SK-N-SH (cell line): ENCODE data around the gene SLC25A46.

Experiments used
- CTCF ChIP-seq: fragments of 200-600 bp; sonication (generic); IDR thresholded peaks from 2 replicates; pipeline ENCODE4 v1.6.1; 2017; ENCODE audit warnings: antibody characterized with exemption, mild to moderate bottlenecking, moderate library complexity
- EP300 ChIP-seq, 2 experiments: IDR thresholded peaks; 2 replicates each; pipeline versions ENCODE4 v1.4.0 to v1.6.1; 2012; ENCODE audit warnings: borderline replicate concordance in 1 of 2, low read depth in 1 of 2, low read length in 1 of 2
- EZH2phosphoT487 ChIP-seq: fragments of 200-600 bp; sonication (generic); IDR thresholded peaks from 2 replicates; pipeline ENCODE4 v1.6.1; 2017; ENCODE audit warnings: low read depth, mixed run types, mild to moderate bottlenecking, antibody characterized with exemption, moderate library complexity, borderline replicate concordance
- NFIC ChIP-seq: IDR thresholded peaks from 2 replicates; pipeline ENCODE4 v1.4.0; 2012; ENCODE audit warnings: borderline replicate concordance
- NRF1 ChIP-seq: IDR thresholded peaks from 2 replicates; pipeline ENCODE4 v1.6.1; 2012; ENCODE audit warnings: low read depth, mild to moderate bottlenecking, low read length
- POLR2AphosphoS5 ChIP-seq: IDR thresholded peaks from 2 replicates; pipeline ENCODE4 v1.6.1; 2012; ENCODE audit warnings: low read depth, low read length
- RAD21 ChIP-seq: IDR thresholded peaks from 2 replicates; pipeline ENCODE4 v1.6.1; 2012; ENCODE audit warnings: mild to moderate bottlenecking, low read length
- REST ChIP-seq: IDR thresholded peaks from 2 replicates; pipeline ENCODE4 v1.6.1; 2012; ENCODE audit warnings: mild to moderate bottlenecking, low read depth, low read length, moderate library complexity
- TF ChIP-seq, protein P1 (sequence below): IDR thresholded peaks from 2 replicates; pipeline ENCODE4 v1.4.0; 2012; ENCODE audit warnings: low read depth, borderline replicate concordance
- TF ChIP-seq, protein P2 (sequence below): IDR thresholded peaks from 2 replicates; pipeline ENCODE4 v1.4.0; 2012; ENCODE audit warnings: low read depth
- TF ChIP-seq, protein P3 (sequence below): IDR thresholded peaks from 2 replicates; pipeline ENCODE4 v1.4.0; 2012; ENCODE audit warnings: low read depth, borderline replicate concordance
- TF ChIP-seq, protein P4 (sequence below): fragments of 150-350 bp; IDR thresholded peaks from 2 replicates; pipeline ENCODE4 v1.6.1; 2016; ENCODE audit warnings: mild to moderate bottlenecking, low read depth, low read length

DNA sequence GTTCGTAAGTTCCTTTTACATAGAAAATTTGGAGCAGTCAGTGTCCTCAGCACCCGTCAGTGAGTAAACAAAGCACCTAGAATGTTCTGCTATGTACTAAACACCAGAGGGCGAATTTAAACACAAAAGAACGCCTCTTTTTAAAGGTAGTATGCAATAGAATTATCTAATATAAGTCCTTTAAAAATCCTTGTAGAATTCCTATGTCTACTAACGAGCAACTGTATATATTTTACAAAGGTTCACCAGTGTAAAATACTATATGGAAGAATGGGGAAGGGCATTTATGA lies 11.8 kb upstream of the SLC25A46 start:
- TF ChIP-seq CTCF, result peak; percentile 15; the same call in 1 of the 2 replicates
- no peak for TF ChIP-seq POLR2AphosphoS5
- TF ChIP-seq, protein P1, sequence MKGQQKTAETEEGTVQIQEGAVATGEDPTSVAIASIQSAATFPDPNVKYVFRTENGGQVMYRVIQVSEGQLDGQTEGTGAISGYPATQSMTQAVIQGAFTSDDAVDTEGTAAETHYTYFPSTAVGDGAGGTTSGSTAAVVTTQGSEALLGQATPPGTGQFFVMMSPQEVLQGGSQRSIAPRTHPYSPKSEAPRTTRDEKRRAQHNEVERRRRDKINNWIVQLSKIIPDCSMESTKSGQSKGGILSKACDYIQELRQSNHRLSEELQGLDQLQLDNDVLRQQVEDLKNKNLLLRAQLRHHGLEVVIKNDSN, result no peak
- TF ChIP-seq EP300 (IDR thresholded peaks at IDR 0.05; ENCODE audit: borderline replicate concordance in 1 of 2, low read depth in 1 of 2, low read length in 1 of 2), result no peak
- TF ChIP-seq RAD21, result no peak
- no peak for TF ChIP-seq NRF1
- TF ChIP-seq, protein P2, sequence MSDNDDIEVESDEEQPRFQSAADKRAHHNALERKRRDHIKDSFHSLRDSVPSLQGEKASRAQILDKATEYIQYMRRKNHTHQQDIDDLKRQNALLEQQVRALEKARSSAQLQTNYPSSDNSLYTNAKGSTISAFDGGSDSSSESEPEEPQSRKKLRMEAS, result no peak
- TF ChIP-seq, protein P3, sequence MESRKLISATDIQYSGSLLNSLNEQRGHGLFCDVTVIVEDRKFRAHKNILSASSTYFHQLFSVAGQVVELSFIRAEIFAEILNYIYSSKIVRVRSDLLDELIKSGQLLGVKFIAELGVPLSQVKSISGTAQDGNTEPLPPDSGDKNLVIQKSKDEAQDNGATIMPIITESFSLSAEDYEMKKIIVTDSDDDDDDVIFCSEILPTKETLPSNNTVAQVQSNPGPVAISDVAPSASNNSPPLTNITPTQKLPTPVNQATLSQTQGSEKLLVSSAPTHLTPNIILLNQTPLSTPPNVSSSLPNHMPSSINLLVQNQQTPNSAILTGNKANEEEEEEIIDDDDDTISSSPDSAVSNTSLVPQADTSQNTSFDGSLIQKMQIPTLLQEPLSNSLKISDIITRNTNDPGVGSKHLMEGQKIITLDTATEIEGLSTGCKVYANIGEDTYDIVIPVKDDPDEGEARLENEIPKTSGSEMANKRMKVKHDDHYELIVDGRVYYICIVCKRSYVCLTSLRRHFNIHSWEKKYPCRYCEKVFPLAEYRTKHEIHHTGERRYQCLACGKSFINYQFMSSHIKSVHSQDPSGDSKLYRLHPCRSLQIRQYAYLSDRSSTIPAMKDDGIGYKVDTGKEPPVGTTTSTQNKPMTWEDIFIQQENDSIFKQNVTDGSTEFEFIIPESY, result no peak
- TF ChIP-seq EZH2phosphoT487, result no peak
- TF ChIP-seq, protein P4, sequence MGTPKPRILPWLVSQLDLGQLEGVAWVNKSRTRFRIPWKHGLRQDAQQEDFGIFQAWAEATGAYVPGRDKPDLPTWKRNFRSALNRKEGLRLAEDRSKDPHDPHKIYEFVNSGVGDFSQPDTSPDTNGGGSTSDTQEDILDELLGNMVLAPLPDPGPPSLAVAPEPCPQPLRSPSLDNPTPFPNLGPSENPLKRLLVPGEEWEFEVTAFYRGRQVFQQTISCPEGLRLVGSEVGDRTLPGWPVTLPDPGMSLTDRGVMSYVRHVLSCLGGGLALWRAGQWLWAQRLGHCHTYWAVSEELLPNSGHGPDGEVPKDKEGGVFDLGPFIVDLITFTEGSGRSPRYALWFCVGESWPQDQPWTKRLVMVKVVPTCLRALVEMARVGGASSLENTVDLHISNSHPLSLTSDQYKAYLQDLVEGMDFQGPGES, result no peak
- TF ChIP-seq NFIC, result no peak
- TF ChIP-seq REST, result no peak
